GM23338 (cell line): Measurements from ENCODE around the gene POLD4. TPM values are rescaled to one million over a fixed set of nuclear protein-coding genes. Genes with fewer than 3 reads are reported as not detected.

Experiments used
- ATAC-seq: fragments of 200-7000 bp; cut with Tn5 transposase; 3 replicates; pipeline ENCODE4 v1.9.1; 2020
- DNase-seq: peaks from one replicate; pipeline ENCODE4 v3.0.0-alpha.2; 2015; ENCODE audit warnings: low spot score
- H2AFZ ChIP-seq: fragments of 200-600 bp; sonication (generic); 2 replicates; pipeline ENCODE4 v1.8.0; 2016; ENCODE audit warnings: antibody characterized with exemption, mild to moderate bottlenecking, moderate library complexity
- H3F3A ChIP-seq: fragments of 200-600 bp; sonication (generic); replicated peaks from 2 replicates; pipeline ENCODE4 v1.8.0; 2017; ENCODE audit warnings: antibody characterized with exemption, mixed run types, low read depth
- H3K27ac ChIP-seq: fragments of 200-600 bp; sonication (generic); 2 replicates; pipeline ENCODE4 v1.6.1; 2016; ENCODE audit warnings: low read depth
- H3K27me3 ChIP-seq: fragments of 200-600 bp; sonication (generic); 2 replicates; pipeline ENCODE4 v1.8.0; 2016; ENCODE audit warnings: mild to moderate bottlenecking, mixed run types, moderate library complexity; ENCODE audit not compliant: insufficient read depth
- H3K36me3 ChIP-seq: fragments of 200-600 bp; sonication (generic); 2 replicates; pipeline ENCODE4 v1.8.0; 2016; ENCODE audit warnings: mild to moderate bottlenecking; ENCODE audit not compliant: insufficient read depth
- H3K4me1 ChIP-seq: fragments of 200-600 bp; sonication (generic); 2 replicates; pipeline ENCODE4 v1.8.0; 2016; ENCODE audit warnings: mild to moderate bottlenecking, moderate library complexity; ENCODE audit not compliant: insufficient read depth
- H3K4me2 ChIP-seq: fragments of 200-600 bp; sonication (generic); 2 replicates; pipeline ENCODE4 v1.7.1; 2017; ENCODE audit warnings: mixed run types
- H3K4me3 ChIP-seq: fragments of 200-600 bp; sonication (generic); 2 replicates; pipeline ENCODE4 v1.6.1; 2016; ENCODE audit warnings: mixed run types
- H3K79me2 ChIP-seq: fragments of 200-600 bp; sonication (generic); replicated peaks from 2 replicates; pipeline ENCODE4 v1.8.0; 2017; ENCODE audit warnings: mild to moderate bottlenecking; ENCODE audit not compliant: insufficient read depth
- H3K9me2 ChIP-seq: fragments of 200-600 bp; sonication (generic); 2 replicates; pipeline ENCODE4 v1.8.0; 2017; ENCODE audit not compliant: insufficient read depth
- H4K20me1 ChIP-seq: fragments of 200-600 bp; sonication (generic); replicated peaks from 2 replicates; pipeline ENCODE4 v1.8.0; 2017; ENCODE audit warnings: mild to moderate bottlenecking; ENCODE audit not compliant: insufficient read depth
- H3K27ac Mint-ChIP-seq: 2 replicates; pipeline ENCODE4 v1.8.0; 2020; ENCODE audit warnings: inconsistent platforms, mild to moderate bottlenecking, moderate library complexity, mixed read lengths
- H3K27me3 Mint-ChIP-seq: 3 replicates; pipeline ENCODE4 v1.8.0; 2022; ENCODE audit warnings: low read depth, mild to moderate bottlenecking, moderate library complexity, mixed read lengths, inconsistent platforms; ENCODE audit not compliant: insufficient read depth, poor library complexity
- H3K36me3 Mint-ChIP-seq: 3 replicates; pipeline ENCODE4 v1.8.0; 2021; ENCODE audit warnings: low read depth, mild to moderate bottlenecking, inconsistent platforms, moderate library complexity, mixed read lengths
- H3K4me1 Mint-ChIP-seq: 3 replicates; pipeline ENCODE4 v1.8.0; 2020; ENCODE audit warnings: mild to moderate bottlenecking, inconsistent platforms, mixed read lengths
- H3K4me3 Mint-ChIP-seq: 3 replicates; pipeline ENCODE4 v1.8.0; 2021; ENCODE audit warnings: moderate library complexity, mild to moderate bottlenecking, inconsistent platforms, mixed read lengths
- H3K9me3 Mint-ChIP-seq: 3 replicates; pipeline ENCODE4 v1.8.0; 2020; ENCODE audit warnings: moderate library complexity, mild to moderate bottlenecking, inconsistent platforms, mixed read lengths
- CTCF ChIP-seq, 2 experiments: fragments of 200-600 bp in 1 of 2; sonication (generic) in 1 of 2; conservative IDR thresholded peaks; 2 replicates each; pipeline versions ENCODE4 v1.5.1 to v1.6.1; 2016 to 2017; ENCODE audit warnings: antibody characterized with exemption in 2 of 2, low read depth in 2 of 2, mild to moderate bottlenecking in 2 of 2, moderate library complexity in 1 of 2
- ZNF462 ChIP-seq: fragments of 250-450 bp; sonication (Bioruptor Pico); IDR thresholded peaks from 2 replicates; pipeline ENCODE4 v1.5.0; 2020; ENCODE audit warnings: mild to moderate bottlenecking, moderate library complexity
- polyA plus RNA-seq: library from polyadenylated mRNA; unstranded; fragments of >200 nt; fragmentation: Nextera tagmentation; extraction: Ambion mirVana; gene quantifications from 2 replicates; pipeline ENCODE4 v1.2.1, GENCODE V29; 2016
- total RNA-seq: library from RNA; depleted of rRNA; stranded (reverse); fragments of >200 nt; shearing (Covaris generic); gene quantifications from 2 replicates; pipeline ENCODE4 v1.2.3, GENCODE V29; 2014

The POLD4 gene
- total and polyA plus RNA-seq, 2 experiments from 2014 or later: 16.2 to 23.0 TPM

GRCh38 chr11:67371189-67371910, 18.0 kb upstream of the POLD4 start:
- Histone ChIP-seq H3K4me1 (peaks cover 35% of the 10 kb centered on the region), H4K20me1 (no peaks in the 10 kb centered on the region), H3K36me3 (no peaks in the 10 kb centered on the region), H3K27me3 (peaks cover 83% of the 10 kb centered on the region), H3K9me2 (no peaks in the 10 kb centered on the region), H3K4me3 (peak overlapping the region; percentile 72), H3K4me2 (peak overlapping the region; percentile 87), H3K27ac (no peak overlapping the region), H2AFZ (no peak overlapping the region; the same call in 1 of the 2 replicates), H3F3A (0 out of 2 replicates have a peak, but pooled peaks cover 4% of the 10 kb centered on the region), H3K79me2 (no peaks in the 10 kb centered on the region)
- DNase-seq (peak; percentile 77), ATAC-seq (peak; percentile 25)
- peak overlapping the region; percentile 80 for H3K4me3 Mint-ChIP-seq
- H3K27ac Mint-ChIP-seq: no peak overlapping the region
- no peaks in the 10 kb centered on the region for H3K9me3 Mint-ChIP-seq
- TF ChIP-seq ZNF462: no peak
- peak; percentile 38 to 59; a peak in 3 of 4 replicates for TF ChIP-seq CTCF (conservative IDR thresholded peaks at IDR 0.05; ENCODE audit: low read depth in 2 of 2)
- no peaks in the 10 kb centered on the region; the same call in 2 of the 3 replicates for H3K36me3 Mint-ChIP-seq
- H3K27me3 Mint-ChIP-seq: peaks cover 39% of the 10 kb centered on the region
- peaks cover 45% of the 10 kb centered on the region for H3K4me1 Mint-ChIP-seq
